ENCODE measurements around the gene ABHD16B. TPM values are rescaled to one million over a fixed set of nuclear protein-coding genes. Genes with fewer than 3 reads are reported as not detected.

ABHD16B gene
- total and polyA plus RNA-seq, 2 experiments from 2014 or later = not detected

- TF ChIP-seq ZNF462 (CRISPR knock-in tag; IDR thresholded peaks at IDR 0.05) = no peak
- TF ChIP-seq REST (IDR thresholded peaks at IDR 0.05; ENCODE audit: unreplicated experiment) = no peak
- TF ChIP-seq EZH2phosphoT487 (IDR thresholded peaks at IDR 0.05; ENCODE audit: unreplicated experiment) = no peak
Measured at GRCh38 chr20:63825331-63826118, 35.8 kb upstream of the ABHD16B start (continued).

GRCh38 chr20:63826753-63827152, 34.5 kb upstream of the ABHD16B start:
- H3K36me3 ChIP-seq (ENCODE audit: insufficient read depth) = no peaks in the 10 kb centered on the region
- no peak overlapping the region for H3K4me2 ChIP-seq
- peaks cover 28% of the 10 kb centered on the region for H3K27me3 Mint-ChIP-seq (ENCODE audit: insufficient read depth, low read depth, poor library complexity)
- H3K27ac Mint-ChIP-seq = no peak overlapping the region
- peaks cover 32% of the 10 kb centered on the region for H3F3A ChIP-seq (replicated peaks; ENCODE audit: low read depth)
- ATAC-seq (no peak), DNase-seq (ENCODE audit: low spot score) (no peak)
- no peaks in the 10 kb centered on the region; the same call in 1 of the 3 replicates for H3K36me3 Mint-ChIP-seq (ENCODE audit: low read depth)
- peaks cover 44% of the 10 kb centered on the region for H4K20me1 ChIP-seq (replicated peaks; ENCODE audit: insufficient read depth)
- H3K27me3 ChIP-seq (ENCODE audit: insufficient read depth) = peaks cover 23% of the 10 kb centered on the region
- peaks cover 35% of the 10 kb centered on the region for H3K4me1 Mint-ChIP-seq
- no peaks in the 10 kb centered on the region for H3K9me3 Mint-ChIP-seq
- H3K4me3 ChIP-seq = no peak overlapping the region
- H3K9me2 ChIP-seq (ENCODE audit: insufficient read depth) = no peaks in the 10 kb centered on the region
- H3K27ac ChIP-seq (ENCODE audit: low read depth) = no peak overlapping the region
- no peak overlapping the region for H2AFZ ChIP-seq
- peaks cover 11% of the 10 kb centered on the region for H3K4me1 ChIP-seq (ENCODE audit: insufficient read depth)
- H3K4me3 Mint-ChIP-seq = no peak overlapping the region
- peaks cover 68% of the 10 kb centered on the region for H3K79me2 ChIP-seq (replicated peaks; ENCODE audit: insufficient read depth)
- TF ChIP-seq ZNF331 (CRISPR knock-in tag; IDR thresholded peaks at IDR 0.05; ENCODE audit: low read depth) (no peak), STAT1 (IDR thresholded peaks at IDR 0.05; ENCODE audit: unreplicated experiment) (no peak)
